ENCODE data around the gene KAZN.

DNA sequence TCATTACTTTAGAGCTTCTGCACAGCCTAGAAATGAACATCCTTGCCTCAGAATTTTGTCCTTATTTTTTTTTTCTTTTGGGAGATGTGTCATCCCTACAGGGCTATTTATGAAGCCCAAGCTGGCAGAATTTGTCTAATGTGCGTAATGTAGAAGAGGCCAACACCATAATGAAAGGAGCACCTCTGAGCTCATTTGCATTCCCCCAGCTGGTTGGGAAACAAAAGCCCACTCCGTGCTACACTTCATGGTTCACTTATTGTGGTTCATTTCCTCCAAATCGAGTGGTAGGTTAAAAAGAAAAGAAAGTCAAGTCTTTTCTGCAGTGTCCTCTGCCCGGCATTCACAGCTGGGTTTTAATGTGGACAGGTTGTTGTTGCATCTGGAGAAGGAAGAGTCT, 73.5 kb downstream of the KAZN start:
- TF ChIP-seq, protein P1, sequence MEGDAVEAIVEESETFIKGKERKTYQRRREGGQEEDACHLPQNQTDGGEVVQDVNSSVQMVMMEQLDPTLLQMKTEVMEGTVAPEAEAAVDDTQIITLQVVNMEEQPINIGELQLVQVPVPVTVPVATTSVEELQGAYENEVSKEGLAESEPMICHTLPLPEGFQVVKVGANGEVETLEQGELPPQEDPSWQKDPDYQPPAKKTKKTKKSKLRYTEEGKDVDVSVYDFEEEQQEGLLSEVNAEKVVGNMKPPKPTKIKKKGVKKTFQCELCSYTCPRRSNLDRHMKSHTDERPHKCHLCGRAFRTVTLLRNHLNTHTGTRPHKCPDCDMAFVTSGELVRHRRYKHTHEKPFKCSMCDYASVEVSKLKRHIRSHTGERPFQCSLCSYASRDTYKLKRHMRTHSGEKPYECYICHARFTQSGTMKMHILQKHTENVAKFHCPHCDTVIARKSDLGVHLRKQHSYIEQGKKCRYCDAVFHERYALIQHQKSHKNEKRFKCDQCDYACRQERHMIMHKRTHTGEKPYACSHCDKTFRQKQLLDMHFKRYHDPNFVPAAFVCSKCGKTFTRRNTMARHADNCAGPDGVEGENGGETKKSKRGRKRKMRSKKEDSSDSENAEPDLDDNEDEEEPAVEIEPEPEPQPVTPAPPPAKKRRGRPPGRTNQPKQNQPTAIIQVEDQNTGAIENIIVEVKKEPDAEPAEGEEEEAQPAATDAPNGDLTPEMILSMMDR (conservative IDR thresholded peaks at IDR 0.05; ENCODE audit: low read length), result no peak
- no peak for TF ChIP-seq EZH2phosphoT487 (IDR thresholded peaks at IDR 0.05; ENCODE audit: borderline replicate concordance)
